ENCODE results near the gene RNF220. TPM values are rescaled to one million over a fixed set of nuclear protein-coding genes. Genes with fewer than 3 reads are reported as not detected.

RNF220 gene
- total RNA-seq, 2 donors from 2014 or later: 121 to 125 TPM

DNA sequence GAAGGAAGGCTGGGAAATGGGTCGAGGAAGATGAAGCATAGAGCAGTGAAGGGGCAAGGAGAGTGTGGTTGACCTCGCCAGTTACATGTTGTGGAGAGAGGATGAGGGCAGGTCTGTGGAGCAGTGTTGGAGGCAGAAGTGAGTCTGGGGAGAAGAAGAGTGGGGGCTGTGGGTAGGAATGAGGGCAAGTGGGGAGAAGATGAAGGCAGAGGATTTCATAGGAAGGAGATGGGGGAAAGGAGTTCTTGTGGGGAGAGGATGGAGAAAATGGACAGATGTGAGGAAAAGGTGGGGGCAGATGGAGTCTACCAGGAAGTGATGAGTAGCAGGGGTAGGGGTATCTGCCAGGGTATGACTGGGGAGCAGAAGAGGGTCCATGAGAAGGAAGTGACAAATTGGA lies 273.1 kb downstream of the RNF220 start:
- ATAC-seq (ENCODE audit: insufficient number of reproducible peaks, low FRiP score, low read depth): no peak
- TF ChIP-seq, protein P1, sequence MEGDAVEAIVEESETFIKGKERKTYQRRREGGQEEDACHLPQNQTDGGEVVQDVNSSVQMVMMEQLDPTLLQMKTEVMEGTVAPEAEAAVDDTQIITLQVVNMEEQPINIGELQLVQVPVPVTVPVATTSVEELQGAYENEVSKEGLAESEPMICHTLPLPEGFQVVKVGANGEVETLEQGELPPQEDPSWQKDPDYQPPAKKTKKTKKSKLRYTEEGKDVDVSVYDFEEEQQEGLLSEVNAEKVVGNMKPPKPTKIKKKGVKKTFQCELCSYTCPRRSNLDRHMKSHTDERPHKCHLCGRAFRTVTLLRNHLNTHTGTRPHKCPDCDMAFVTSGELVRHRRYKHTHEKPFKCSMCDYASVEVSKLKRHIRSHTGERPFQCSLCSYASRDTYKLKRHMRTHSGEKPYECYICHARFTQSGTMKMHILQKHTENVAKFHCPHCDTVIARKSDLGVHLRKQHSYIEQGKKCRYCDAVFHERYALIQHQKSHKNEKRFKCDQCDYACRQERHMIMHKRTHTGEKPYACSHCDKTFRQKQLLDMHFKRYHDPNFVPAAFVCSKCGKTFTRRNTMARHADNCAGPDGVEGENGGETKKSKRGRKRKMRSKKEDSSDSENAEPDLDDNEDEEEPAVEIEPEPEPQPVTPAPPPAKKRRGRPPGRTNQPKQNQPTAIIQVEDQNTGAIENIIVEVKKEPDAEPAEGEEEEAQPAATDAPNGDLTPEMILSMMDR (IDR thresholded peaks at IDR 0.05): no peak

DNA sequence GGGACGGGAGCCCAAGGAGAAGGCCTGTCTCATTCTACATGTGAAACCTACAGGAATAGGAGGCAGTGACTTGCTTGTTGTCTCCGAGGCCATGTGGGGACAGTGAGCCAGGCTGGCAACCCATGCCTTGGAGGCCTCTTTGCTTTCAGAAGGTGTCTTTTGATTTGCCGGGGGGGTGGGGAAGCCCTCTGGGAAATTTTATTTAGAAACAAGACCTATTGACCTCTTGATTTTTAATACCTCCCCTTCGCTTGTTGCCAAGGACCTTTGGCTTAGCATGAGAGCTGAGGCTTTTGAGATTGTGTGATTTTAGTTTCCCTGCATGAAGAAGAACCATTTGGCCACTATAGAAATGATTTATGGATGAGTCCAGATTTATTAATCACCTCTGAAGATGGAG lies 273.6 kb downstream of the RNF220 start:
- H3K4me1 ChIP-seq (ENCODE audit: control insufficient read depth in 1 of 2, low read depth in 2 of 2): peaks cover 6 to 9% of the 10 kb centered on the region in 2 donors
- TF ChIP-seq, protein P1 (IDR thresholded peaks at IDR 0.05): no peak

More for the DNA sequence above, 273.1 kb downstream of the RNF220 start:
- Histone ChIP-seq H3K4me3 (no peak overlapping the region), H3K9me3 (no peaks in the 10 kb centered on the region), H3K36me3 (no peaks in the 10 kb centered on the region), H3K27me3 (replicated peaks; ENCODE audit: insufficient read depth) (no peaks in the 10 kb centered on the region), H3K27ac (no peak overlapping the region), H3K4me1 (ENCODE audit: control insufficient read depth in 1 of 2, low read depth in 2 of 2) (peaks cover 9 to 14% of the 10 kb centered on the region in 2 donors)
- no peak for DNase-seq (ENCODE audit: low spot score)

DNA sequence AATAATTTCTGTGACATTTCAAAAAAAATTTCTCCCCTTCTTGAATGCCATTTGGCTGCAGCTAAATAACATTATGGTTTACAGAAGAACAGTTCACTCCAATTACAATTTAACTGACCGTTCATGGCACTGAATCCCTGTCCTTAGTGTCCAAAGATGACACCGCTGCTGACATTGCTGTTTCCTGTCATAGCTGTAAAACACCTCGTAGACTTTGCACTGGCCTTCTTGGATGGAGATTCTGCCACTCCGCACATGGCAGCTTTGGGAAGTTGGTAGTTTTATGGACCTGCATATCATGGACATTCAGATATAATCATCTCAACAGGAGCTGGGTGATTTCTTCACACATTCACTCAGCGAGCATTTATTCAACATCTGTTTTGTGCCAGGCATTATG lies 274.4 kb downstream of the RNF220 start:
- TF ChIP-seq, protein P1 (IDR thresholded peaks at IDR 0.05): no peak
- H3K36me3 ChIP-seq: no peaks in the 10 kb centered on the region
- no peaks in the 10 kb centered on the region for H3K9me3 ChIP-seq
- DNase-seq (ENCODE audit: low spot score) (no peak), ATAC-seq (ENCODE audit: insufficient number of reproducible peaks, low FRiP score, low read depth) (no peak)
- H3K4me3 ChIP-seq: no peak overlapping the region
- no peaks in the 10 kb centered on the region for H3K27me3 ChIP-seq (replicated peaks; ENCODE audit: insufficient read depth)
- peaks cover 6 to 9% of the 10 kb centered on the region in 2 donors for H3K4me1 ChIP-seq (ENCODE audit: control insufficient read depth in 1 of 2, low read depth in 2 of 2)
- H3K27ac ChIP-seq: no peak overlapping the region

More for the DNA sequence above, 273.6 kb downstream of the RNF220 start:
- no peak for DNase-seq (ENCODE audit: low spot score)
- Histone ChIP-seq H3K27me3 (replicated peaks; ENCODE audit: insufficient read depth) (no peaks in the 10 kb centered on the region), H3K36me3 (no peaks in the 10 kb centered on the region), H3K9me3 (no peaks in the 10 kb centered on the region), H3K4me3 (no peak overlapping the region), H3K27ac (no peak overlapping the region)
- ATAC-seq (ENCODE audit: insufficient number of reproducible peaks, low FRiP score, low read depth): no peak

DNA sequence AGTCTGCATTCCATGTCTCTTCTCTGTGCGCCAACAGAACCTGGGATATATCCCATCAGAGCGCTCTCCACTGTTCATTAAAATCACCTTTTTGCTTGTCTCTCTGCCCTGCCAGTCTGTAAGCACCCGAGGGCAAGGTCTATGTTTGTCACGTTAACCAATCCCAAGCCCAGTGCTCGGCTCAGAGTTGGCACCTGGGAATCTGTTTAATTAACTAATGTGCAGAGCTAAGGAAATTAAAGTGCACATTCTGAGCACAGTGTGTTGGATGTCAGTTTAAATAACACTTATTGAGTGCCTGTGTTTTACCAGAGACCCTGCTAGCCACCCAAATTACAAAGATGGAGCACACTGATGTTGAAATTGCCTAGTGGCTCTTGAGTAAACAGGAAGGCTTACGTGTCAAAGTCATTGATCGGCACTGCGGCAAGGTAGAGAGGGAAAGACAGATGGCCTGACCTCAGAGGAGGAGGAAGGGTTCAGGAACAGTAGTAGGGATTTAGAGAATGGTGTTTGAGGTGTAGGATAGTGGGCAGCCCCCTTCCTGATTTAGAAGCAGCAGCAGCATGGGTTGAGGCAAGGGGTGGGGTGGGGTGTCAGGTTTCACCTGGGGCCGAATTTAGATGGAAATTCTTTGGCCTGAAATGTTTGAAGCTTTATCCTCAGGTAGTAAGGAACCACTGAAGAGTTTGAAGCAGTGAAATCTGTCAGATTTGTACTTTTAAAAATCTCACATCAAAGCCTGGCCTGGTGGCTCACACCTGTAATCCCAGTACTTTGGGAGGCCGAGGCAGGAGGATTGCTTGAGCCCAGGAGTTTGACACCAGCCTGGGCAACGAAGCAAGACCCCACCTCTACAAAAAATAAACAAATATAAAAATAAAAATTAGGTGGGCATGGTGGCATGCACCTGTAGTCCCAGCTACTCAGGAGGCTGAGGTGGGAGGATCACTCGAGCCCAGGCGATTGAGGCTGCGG lies 277.1 kb downstream of the RNF220 start:
- Histone ChIP-seq H3K9me3 (no peaks in the 10 kb centered on the region), H3K27me3 (replicated peaks; ENCODE audit: insufficient read depth) (no peaks in the 10 kb centered on the region), H3K4me3 (no peak overlapping the region), H3K27ac (no peak overlapping the region), H3K36me3 (no peaks in the 10 kb centered on the region), H3K4me1 (ENCODE audit: control insufficient read depth in 1 of 2, low read depth in 2 of 2) (peaks cover 0 to 3% of the 10 kb centered on the region in 2 donors)
- no peak for DNase-seq (ENCODE audit: low spot score)
- TF ChIP-seq, protein P1 (IDR thresholded peaks at IDR 0.05): no peak
- no peak for ATAC-seq (ENCODE audit: insufficient number of reproducible peaks, low FRiP score, low read depth)

DNA sequence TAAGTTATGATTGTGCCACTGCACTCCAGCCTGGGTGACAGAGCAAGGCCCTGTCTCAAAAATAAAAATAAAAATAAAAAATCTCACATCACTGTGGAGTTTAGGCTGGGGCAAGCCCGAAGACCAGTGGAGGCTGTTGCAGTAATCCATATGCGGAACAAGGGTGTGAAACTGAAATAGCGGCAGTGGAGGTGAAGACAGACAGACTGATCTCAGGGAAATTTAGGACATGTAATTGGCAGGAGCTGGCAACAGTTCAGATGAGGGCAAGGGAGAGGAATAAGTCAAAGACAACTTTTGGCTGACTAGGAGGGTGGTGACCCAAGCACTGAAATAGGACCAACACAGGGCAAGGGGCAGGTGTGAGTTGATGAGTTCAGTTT lies 277.8 kb downstream of the RNF220 start:
- ATAC-seq (ENCODE audit: insufficient number of reproducible peaks, low FRiP score, low read depth): no peak
- no peaks in the 10 kb centered on the region for H3K27me3 ChIP-seq (replicated peaks; ENCODE audit: insufficient read depth)
- H3K36me3 ChIP-seq: no peaks in the 10 kb centered on the region
- no peaks in the 10 kb centered on the region for H3K9me3 ChIP-seq
- H3K4me3 ChIP-seq: no peak overlapping the region
- H3K4me1 ChIP-seq (ENCODE audit: control insufficient read depth in 1 of 2, low read depth in 2 of 2): no peaks in the 10 kb centered on the region
- no peak for DNase-seq (ENCODE audit: low spot score)
- TF ChIP-seq, protein P1 (IDR thresholded peaks at IDR 0.05): no peak
- no peak overlapping the region for H3K27ac ChIP-seq

All from thoracic aorta (tissue), 2 donors.